GM12878 (cell line): ENCODE data around the gene GRM7. TPM values are rescaled to one million over a fixed set of nuclear protein-coding genes. Genes with fewer than 3 reads are reported as not detected.

Source experiments
- ATAC-seq: fragments of 200-7000 bp; cut with Tn5 transposase; 3 replicates; pipeline ENCODE4 v1.9.1; 2020; ENCODE audit warnings: mild to moderate bottlenecking, moderate library complexity
- BruUV-seq: library from RNA; stranded (reverse); fragments of 400-500 nt; replicated peaks from 2 replicates; lab custom pipeline; 2021; lab: Mats Ljungman, UMichigan
- CTCF ChIA-PET: fragments of 300-600 bp; sonication (Branson Sonifier 250); formaldehyde crosslinking; extraction: SDS; loops from one replicate; lab custom pipeline; 2021; ENCODE audit warnings: inconsistent platforms; lab: Yijun Ruan, JAX
- POLR2A ChIA-PET: fragments of 350-600 bp; formaldehyde crosslinking; extraction: SDS; loops from one replicate; lab custom pipeline; 2021; ENCODE audit warnings: inconsistent platforms; lab: Charles Lee
- RAD21 ChIA-PET: fragments of 300-600 bp; sonication (Branson Sonifier 250); formaldehyde crosslinking; loops from one replicate; lab custom pipeline; 2023; ENCODE audit warnings: antibody characterized with exemption; ENCODE audit not compliant: unreplicated experiment; lab: Charles Lee
- SMC1A ChIA-PET: fragments of 300-600 bp; sonication (Branson Sonifier 250); formaldehyde crosslinking; loops from one replicate; lab custom pipeline; 2023; ENCODE audit not compliant: unreplicated experiment, uncharacterized antibody; lab: Charles Lee
- DNase-seq: peaks from one replicate; pipeline ENCODE4 v3.0.0-alpha.2; 2011; ENCODE audit warnings: low read depth, low spot score
- FAIRE-seq: peaks from 3 replicates; lab custom pipeline; 2011; peaks lifted over from hg19 to GRCh38; lab: Jason Lieb, UNC
- H2AFZ ChIP-seq: 2 replicates; pipeline ENCODE4 v1.6.0; 2011; ENCODE audit warnings: low read depth, low read length, control low read depth; ENCODE audit not compliant: control insufficient read depth
- H3K27ac ChIP-seq: 2 replicates; pipeline ENCODE4 v1.5.1; 2011; ENCODE audit warnings: control low read depth; ENCODE audit not compliant: control insufficient read depth, insufficient read depth
- H3K27me3 ChIP-seq, 2 experiments: replicated peaks in 1 of 2; 2 replicates each; pipeline versions ENCODE4 v1.6.0 to v1.6.1; 2011; ENCODE audit warnings: low read length in 1 of 2; ENCODE audit not compliant: control insufficient read depth in 2 of 2, insufficient read depth in 2 of 2
- H3K36me3 ChIP-seq, 2 experiments: 2 replicates each; pipeline ENCODE4 v1.5.1; 2011; ENCODE audit warnings: low read length in 1 of 2; ENCODE audit not compliant: control insufficient read depth in 2 of 2, insufficient read depth in 2 of 2
- H3K4me1 ChIP-seq: 2 replicates; pipeline ENCODE4 v1.6.1; 2011; ENCODE audit warnings: mild to moderate bottlenecking, low read length, moderate library complexity, mixed read lengths; ENCODE audit not compliant: control insufficient read depth, insufficient read depth
- H3K4me2 ChIP-seq: 2 replicates; pipeline ENCODE4 v1.6.0; 2011; ENCODE audit warnings: control low read depth; ENCODE audit not compliant: control insufficient read depth, insufficient read depth
- H3K4me3 ChIP-seq: fragments of 200-600 bp; sonication (generic); 2 replicates; pipeline ENCODE4 v1.5.1; 2016
- H3K79me2 ChIP-seq: 2 replicates; pipeline ENCODE4 v1.6.0; 2011; ENCODE audit warnings: low read length; ENCODE audit not compliant: control insufficient read depth, insufficient read depth
- H3K9ac ChIP-seq: 2 replicates; pipeline ENCODE4 v1.8.0; 2011; ENCODE audit warnings: low read length, control low read depth, mixed read lengths; ENCODE audit not compliant: control insufficient read depth, insufficient read depth
- H3K9me3 ChIP-seq: replicated peaks from 3 replicates; pipeline ENCODE4 v1.5.1; 2011; ENCODE audit warnings: mild to moderate bottlenecking, low read length; ENCODE audit not compliant: control insufficient read depth, insufficient read depth
- H4K20me1 ChIP-seq: 2 replicates; pipeline ENCODE4 v1.6.0; 2011; ENCODE audit not compliant: control insufficient read depth, insufficient read depth
- BRCA1 ChIP-seq: IDR thresholded peaks from 2 replicates; pipeline ENCODE4 v1.6.1; 2011; ENCODE audit warnings: low read depth, low read length, improper control_type of control experiment
- CBX3 ChIP-seq: fragments of 200-600 bp; sonication (generic); IDR thresholded peaks from 2 replicates; pipeline ENCODE4 v1.6.1; 2016; ENCODE audit warnings: low read depth, borderline replicate concordance
- CHD1 ChIP-seq: IDR thresholded peaks from 2 replicates; pipeline ENCODE4 v1.6.1; 2012; ENCODE audit warnings: low read depth, low read length, improper control_type of control experiment
- E2F8 ChIP-seq: fragments of 450-650 bp; IDR thresholded peaks from 2 replicates; pipeline ENCODE4 v1.6.1; 2018; ENCODE audit warnings: mild to moderate bottlenecking, low read depth, moderate library complexity; ENCODE audit not compliant: partially characterized antibody
- EED ChIP-seq: sonication (generic); IDR thresholded peaks from 2 replicates; pipeline ENCODE4 v1.6.1; 2016; ENCODE audit warnings: antibody characterized with exemption, low read depth
- ETV6 ChIP-seq, 2 experiments: fragments of 450-650 bp in 1 of 2; IDR thresholded peaks in 1 of 2; conservative IDR thresholded peaks in 1 of 2; 2 replicates each; pipeline ENCODE4 v1.6.1; 2014; ENCODE audit warnings: antibody characterized with exemption in 1 of 2, borderline replicate concordance in 1 of 2, low read depth in 1 of 2, mild to moderate bottlenecking in 1 of 2, moderate library complexity in 1 of 2
- MYC ChIP-seq: IDR thresholded peaks from 2 replicates; pipeline ENCODE4 v1.6.1; 2011; ENCODE audit warnings: mild to moderate bottlenecking, low read length, moderate library complexity, inconsistent platforms; ENCODE audit not compliant: insufficient read depth, insufficient replicate concordance, insufficient read length, severe bottlenecking
- POLR2A ChIP-seq: IDR thresholded peaks from 2 replicates; pipeline ENCODE4 v1.6.1; 2011; ENCODE audit warnings: low read depth, mild to moderate bottlenecking, low read length
- RCOR1 ChIP-seq: conservative IDR thresholded peaks from 2 replicates; pipeline ENCODE4 v1.6.1; 2012; ENCODE audit warnings: low read depth, low read length, improper control_type of control experiment
- STAT3 ChIP-seq: IDR thresholded peaks from 2 replicates; pipeline ENCODE4 v1.6.1; 2011; ENCODE audit warnings: low read depth, low read length, improper control_type of control experiment
- WGBS: methylation state at CpG from one replicate; pipeline ENCODE4 v1.1.6; 2016; ENCODE audit warnings: low lambda C conversion rate; ENCODE audit not compliant: insufficient replicate concordance, insufficient coverage; ENCODE audit errors: missing lambda C conversion rate; 5-methylcytosine and 5-hydroxymethylcytosine counted together
- in situ Hi-C: fragments of 300-500 bp; cut with MboI; formaldehyde crosslinking; loops from 9 replicates; pipeline ENCODE4 v1.14.3; 2018; ENCODE audit warnings: mixed read lengths
- intact Hi-C: fragments of 100-400 bp; cut with micrococcal nuclease; formaldehyde crosslinking; loops from one replicate; pipeline ENCODE4 v1.14.2; 2022; ENCODE audit not compliant: unreplicated experiment
- polyA plus RNA-seq, 11 experiments: library from polyadenylated mRNA; depleted of rRNA in 4 of 11; unstranded in 6 of 11; stranded (reverse) in 5 of 11; fragments of >200 nt; fragmentation: Nextera tagmentation in 4 of 11; fragmentation: Illumina TruSeq in 1 of 11; extraction: Ambion mirVana in 4 of 11; extraction: Trizol in 1 of 11; gene quantifications; 1 replicate in 1 of 11; 2 replicates in 10 of 11; pipeline versions ENCODE4 v1.2.1 to v1.2.3, GENCODE V29; 2011 to 2016; ENCODE audit warnings: inconsistent platforms in 2 of 11, missing spikeins in 2 of 11, low read depth in 1 of 11
- total RNA-seq, 4 experiments: library from RNA; depleted of rRNA in 3 of 4; stranded (reverse); fragments of >200 nt in 3 of 4; fragmentation: Illumina TruSeq in 1 of 4; extraction: Trizol in 1 of 4; gene quantifications; 2 replicates each; pipeline versions ENCODE4 v1.2.1 to v1.2.3, GENCODE V29; 2013 to 2021

Gene GRM7
- total and polyA plus RNA-seq, 10 of the 15 experiments (the other 5 are each of a cell fraction or from before 2014, with no cell fraction given), result not detected

- H3K27me3 ChIP-seq, result no peaks in the 10 kb centered on the region
- no peak overlapping the region for H2AFZ ChIP-seq
- no peak for DNase-seq
- ChIA-PET POLR2A (no interaction called here), CTCF (no interaction called here), RAD21 (no interaction called here), SMC1A (interaction anchor here (1.3 kb wide), 1 partner anchor 12 kb away, joined by 3 read pairs; no protein-coding TSS in a partner anchor)
- no peaks in the 10 kb centered on the region for H3K4me1 ChIP-seq
- intact Hi-C loops, result no loop called here
- BruUV-seq, result no TSS peak
- no peaks in the 10 kb centered on the region for H3K79me2 ChIP-seq
- no peaks in the 10 kb centered on the region for H3K36me3 ChIP-seq
- WGBS, result 95% methylated on average over 1 of the region's 1 CpG
- no peak overlapping the region for H3K4me2 ChIP-seq
- in situ Hi-C loops, result no loop called here
- no peak overlapping the region for H3K27ac ChIP-seq
- H4K20me1 ChIP-seq, result no peaks in the 10 kb centered on the region
- no peak overlapping the region for H3K4me3 ChIP-seq
- FAIRE-seq, result no peak
- H3K9ac ChIP-seq, result no peak overlapping the region
- no peaks in the 10 kb centered on the region for H3K9me3 ChIP-seq
- no peak for ATAC-seq
- TF ChIP-seq ETV6 (conservative IDR thresholded peaks at IDR 0.05 in 1 of 2, IDR thresholded peaks at IDR 0.05 in 1 of 2; ENCODE audit: borderline replicate concordance in 1 of 2, low read depth in 1 of 2) (no peak), BRCA1 (no peak), STAT3 (no peak), CHD1 (no peak), MYC (no peak), CBX3 (no peak), POLR2A (no peak), E2F8 (no peak), RCOR1 (no peak), EED (no peak)
Observed at GRCh38 chr3:7737263-7737662, 876.3 kb downstream of the GRM7 start.
